Left forelimb (tissue), 1 donor: ENCODE measurements around the gene TMEM164.

Experiments
- DNase-seq: peaks from one replicate; pipeline ENCODE4 v3.0.0-alpha.2; 2018; ENCODE audit warnings: low spot score

Gene TMEM164

GRCh38 chrX:110037178-110037577 is 34.3 kb downstream of the TMEM164 start:
- no peak for DNase-seq

- no peak for DNase-seq
These were observed 36.0 kb downstream of the TMEM164 start for GRCh38 chrX:110038900-110039299.

GRCh38 chrX:110041980-110042379 is 39.1 kb downstream of the TMEM164 start:
- no peak for DNase-seq

GRCh38 chrX:110042496-110042895 is 39.6 kb downstream of the TMEM164 start:
- no peak for DNase-seq

GRCh38 chrX:110043506-110043905 is 40.6 kb downstream of the TMEM164 start:
- no peak for DNase-seq

- no peak for DNase-seq
These were observed 41.7 kb downstream of the TMEM164 start for GRCh38 chrX:110044346-110045249.

- DNase-seq = no peak
These were observed 42.5 kb downstream of the TMEM164 start for GRCh38 chrX:110045421-110045820.

GRCh38 chrX:110046001-110046400 is 43.1 kb downstream of the TMEM164 start:
- DNase-seq = no peak

GRCh38 chrX:110046971-110047370 is 44.1 kb downstream of the TMEM164 start:
- DNase-seq = no peak

- DNase-seq = no peak
These were observed 46.2 kb downstream of the TMEM164 start for GRCh38 chrX:110049096-110049495.

- no peak for DNase-seq
These were observed 47.5 kb downstream of the TMEM164 start for GRCh38 chrX:110050386-110050785.

- DNase-seq = no peak
These were observed 48.0 kb downstream of the TMEM164 start for GRCh38 chrX:110050901-110051300.

- no peak for DNase-seq
These were observed 48.6 kb downstream of the TMEM164 start for GRCh38 chrX:110051559-110051958.

- DNase-seq = no peak
These were observed 49.4 kb downstream of the TMEM164 start for GRCh38 chrX:110052303-110052702.

- DNase-seq = no peak
These were observed 50.5 kb downstream of the TMEM164 start for GRCh38 chrX:110053453-110053852.

- no peak for DNase-seq
These were observed 52.7 kb downstream of the TMEM164 start for GRCh38 chrX:110055616-110056015.

- no peak for DNase-seq
These were observed 53.5 kb downstream of the TMEM164 start for GRCh38 chrX:110056419-110056818.

GRCh38 chrX:110059410-110059809 is 56.5 kb downstream of the TMEM164 start:
- no peak for DNase-seq

- DNase-seq = no peak
These were observed 57.4 kb downstream of the TMEM164 start for GRCh38 chrX:110060317-110060716.

GRCh38 chrX:110060846-110061537 is 58.1 kb downstream of the TMEM164 start:
- DNase-seq = no peak

- DNase-seq = no peak
These were observed 60.0 kb downstream of the TMEM164 start for GRCh38 chrX:110062919-110063318.

GRCh38 chrX:110066488-110067225 is 63.7 kb downstream of the TMEM164 start:
- no peak for DNase-seq

- no peak for DNase-seq
These were observed 68.1 kb downstream of the TMEM164 start for GRCh38 chrX:110070970-110071369.
